Motor neuron (in vitro differentiated cells): Measurements from ENCODE around the gene MPC2. TPM values are rescaled to one million over a fixed set of nuclear protein-coding genes. Genes with fewer than 3 reads are reported as not detected.

Experiments used
- ATAC-seq, 8 experiments: fragments of 200-7000 bp; cut with Tn5 transposase; replicated peaks in 6 of 8; 2 replicates each; pipeline ENCODE4 v1.8.0; 2021; ENCODE audit warnings: mild to moderate bottlenecking in 8 of 8, moderate library complexity in 8 of 8
- H3K27ac ChIP-seq, 2 donors: fragments of 250-450 bp; sonication (Bioruptor Pico); 2 replicates each; pipeline ENCODE4 v1.9.0; 2021; ENCODE audit warnings: antibody characterized with exemption in 2 of 2, mild to moderate bottlenecking in 2 of 2, moderate library complexity in 1 of 2
- H3K4me1 ChIP-seq, 2 donors: fragments of 250-450 bp; sonication (Bioruptor Pico); replicated peaks in 1 of 2; 2 replicates each; pipeline ENCODE4 v1.6.1; 2021; ENCODE audit warnings: antibody characterized with exemption in 2 of 2, mild to moderate bottlenecking in 2 of 2, moderate library complexity in 1 of 2
- H3K4me3 ChIP-seq, 5 donors: fragments of 250-450 bp; sonication (Bioruptor Pico); 2 replicates each; pipeline ENCODE4 v1.9.0; 2021; ENCODE audit warnings: antibody characterized with exemption in 5 of 5, mild to moderate bottlenecking in 5 of 5, moderate library complexity in 4 of 5
- WGBS, 10 experiments: fragments of 450-650 bp; shearing (Covaris generic); methylation state at CpG; one replicate each; pipeline ENCODE4 v1.0.0; 2022; 5-methylcytosine and 5-hydroxymethylcytosine counted together
- in situ Hi-C, 9 experiments: fragments of 400-800 bp; cut with MboI; loops; one replicate each; pipeline ENCODE4 v1.15.0; 2021; ENCODE audit warnings: low sequenced_read_pairs in 9 of 9, low pct_unique_long_range_greater_than_20kb in 2 of 9; ENCODE audit not compliant: unreplicated experiment in 9 of 9
- total RNA-seq, 8 experiments: library from RNA; unstranded; fragments of 300-600 nt; gene quantifications; 2 replicates each; pipeline versions ENCODE4 v1.2.3 to v1.2.4, GENCODE V29; 2022

MPC2 gene
- total RNA-seq, 8 experiments from 2014 or later: 23.7 to 55.6 (median 40.6) TPM

DNA sequence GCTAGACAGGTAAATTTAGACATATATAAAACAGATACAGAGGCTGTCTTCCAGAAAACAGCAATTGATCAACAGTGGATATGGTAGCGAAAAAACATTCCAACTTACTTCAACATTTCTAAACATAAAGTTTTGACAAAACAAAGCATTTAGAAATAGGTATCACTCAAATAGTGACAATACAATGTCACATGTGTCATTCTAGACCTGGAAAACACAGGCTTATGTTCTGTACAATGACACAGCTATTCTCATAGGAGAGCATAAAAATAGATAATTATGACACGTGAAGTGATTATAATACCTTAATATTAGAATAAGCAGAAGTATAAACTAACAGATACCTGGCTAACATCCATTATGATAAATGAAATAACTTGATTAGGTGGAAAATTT, 8.4 kb downstream of the MPC2 start:
- ATAC-seq: no peak

DNA sequence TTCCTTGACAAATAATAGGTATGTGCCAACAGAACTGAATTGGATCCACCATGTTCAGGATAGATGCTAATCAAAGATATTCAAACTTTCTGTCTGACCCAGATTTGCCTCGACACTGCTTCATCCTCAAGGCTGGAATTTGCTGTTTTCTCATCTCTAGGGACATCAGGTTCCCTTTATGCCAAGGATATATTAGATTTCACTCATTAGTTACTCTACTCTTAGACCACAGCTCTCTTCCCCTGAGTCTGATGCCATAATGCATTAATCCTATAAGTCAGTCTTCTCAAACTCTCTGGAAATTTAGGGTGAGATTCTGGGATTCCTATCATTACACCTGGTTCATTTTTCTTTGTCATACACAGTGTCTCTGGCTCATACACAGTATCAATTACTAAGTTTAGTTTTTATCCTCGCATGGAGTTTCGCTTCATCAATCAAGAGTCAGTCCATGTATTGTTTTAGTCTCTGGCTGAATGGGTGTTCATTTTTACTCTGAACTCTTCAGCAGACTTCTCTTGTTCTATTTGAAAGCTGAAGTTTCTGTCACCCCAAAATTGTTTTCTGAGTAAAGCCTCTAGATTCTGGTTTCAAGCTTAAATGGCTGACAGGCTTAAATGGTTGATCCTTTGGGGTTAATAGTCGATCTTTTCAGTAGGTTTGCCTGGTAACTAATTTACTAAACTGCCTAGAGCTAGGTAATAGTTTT, 9.7 kb downstream of the MPC2 start:
- 60 to 93% (median 65%) methylated on average over 1 to 4 of the region's 4 CpGs; no CpG with 5 or more reads in 1 of the 10 experiments for WGBS, 10 experiments
- no peak overlapping the region for H3K4me3 ChIP-seq

More for the DNA sequence above, 8.4 kb downstream of the MPC2 start:
- no peaks in the 10 kb centered on the region for H3K4me1 ChIP-seq
- 89 to 100% (median 100%) methylated on average over 1 to 2 of the region's 2 CpGs for WGBS, 10 experiments
- no peak overlapping the region for H3K4me3 ChIP-seq
- in situ Hi-C loops: no loop called here
- H3K27ac ChIP-seq: no peak overlapping the region

DNA sequence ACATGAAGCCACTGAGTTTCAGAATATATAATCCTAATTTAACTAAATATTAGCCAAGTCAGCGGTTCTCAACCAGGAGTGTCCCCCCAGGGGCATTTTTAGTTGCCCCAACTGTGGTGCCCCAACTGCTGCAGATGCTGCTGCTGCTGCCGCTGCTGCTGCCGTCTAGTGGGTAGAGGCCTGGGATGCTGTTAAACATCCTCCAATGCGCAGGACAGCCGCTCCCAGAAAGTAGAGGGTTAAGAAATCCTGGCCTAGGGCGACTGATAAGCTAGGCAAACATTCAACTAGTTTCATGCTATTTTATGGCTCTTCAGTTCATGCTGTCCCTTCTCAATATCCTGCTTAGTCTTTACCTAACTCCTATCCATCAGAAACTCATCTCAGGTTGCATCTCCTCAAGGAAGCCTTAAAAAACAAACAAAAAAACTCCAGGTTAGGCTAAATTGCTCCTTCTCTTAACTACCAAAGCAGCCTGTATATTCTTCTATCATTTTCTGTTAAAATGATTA, 10.3 kb downstream of the MPC2 start:
- 17 to 100% (median 84%) methylated on average over 1 to 6 of the region's 6 CpGs; no CpG with 5 or more reads in 2 of the 10 experiments for WGBS, 10 experiments
- no peaks in the 10 kb centered on the region for H3K4me1 ChIP-seq
- H3K27ac ChIP-seq: no peak overlapping the region
- no peak overlapping the region for H3K4me3 ChIP-seq
- in situ Hi-C loops: no loop called here
- no peak for ATAC-seq

More for the DNA sequence above, 9.7 kb downstream of the MPC2 start:
- no peak for ATAC-seq
- Histone ChIP-seq H3K4me1 (no peaks in the 10 kb centered on the region), H3K27ac (no peak overlapping the region)
- in situ Hi-C loops: no loop called here

DNA sequence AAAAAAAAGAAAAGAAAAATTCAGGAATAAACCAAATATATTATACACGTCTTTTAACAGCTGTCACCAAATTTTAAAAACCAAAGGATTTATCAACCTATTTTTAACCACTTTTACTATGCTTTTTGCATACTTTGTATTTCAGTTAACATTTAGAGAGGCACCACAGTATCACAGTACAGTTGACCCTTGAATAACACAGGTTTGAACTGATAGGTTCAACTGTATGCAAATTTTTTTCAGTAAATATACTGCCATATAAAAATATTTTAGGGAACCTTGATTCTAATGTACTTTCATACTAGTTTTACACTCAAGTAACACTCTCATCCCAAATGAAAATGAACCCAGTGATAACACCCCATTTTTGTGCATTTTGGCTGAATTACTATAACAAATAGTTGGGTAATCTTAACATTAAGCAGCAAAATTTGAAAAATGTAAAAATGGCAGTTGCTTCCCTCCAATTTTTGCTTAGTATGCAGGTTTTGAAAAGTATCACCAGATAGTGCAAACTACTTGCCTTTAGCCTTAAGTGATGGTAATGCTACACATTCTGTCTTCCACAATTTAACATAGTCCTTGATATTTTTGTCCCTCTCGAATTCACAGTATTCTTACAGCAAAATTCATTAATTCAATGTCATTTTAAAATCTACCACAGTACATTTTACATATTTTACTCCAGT, 12.2 kb downstream of the MPC2 start:
- no peak for ATAC-seq
- H3K4me1 ChIP-seq: no peaks in the 10 kb centered on the region
- 67 to 100% (median 92%) methylated on average over 1 to 2 of the region's 2 CpGs for WGBS, 10 experiments
- in situ Hi-C loops: no loop called here
- no peak overlapping the region for H3K4me3 ChIP-seq
- H3K27ac ChIP-seq: no peak overlapping the region

DNA sequence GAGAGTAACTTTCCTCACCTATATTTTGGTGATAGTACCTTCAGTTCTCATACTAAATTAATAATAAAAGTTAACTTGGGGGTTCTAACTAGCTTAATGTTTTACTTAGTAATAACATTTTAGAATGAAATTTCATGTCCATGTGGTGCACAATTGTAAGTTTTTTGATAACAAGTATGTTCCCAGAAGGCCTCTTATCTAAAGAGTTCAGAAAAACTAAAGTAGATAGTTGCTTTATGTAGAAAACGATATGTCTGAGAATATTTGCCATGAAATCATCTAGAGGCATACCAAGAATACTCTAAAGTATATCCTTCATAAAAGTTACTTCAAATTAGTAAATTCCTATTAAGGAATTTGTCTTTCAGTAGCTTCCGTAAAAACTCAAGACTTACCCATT, 12.8 kb downstream of the MPC2 start:
- ATAC-seq: no peak
- Histone ChIP-seq H3K4me3 (no peak overlapping the region), H3K4me1 (no peaks in the 10 kb centered on the region), H3K27ac (no peak overlapping the region)
- WGBS, 10 experiments: 79 to 100% (median 94%) methylated on average over 1 to 2 of the region's 2 CpGs; no CpG with 5 or more reads in 1 of the 10 experiments
- in situ Hi-C loops: no loop called here

DNA sequence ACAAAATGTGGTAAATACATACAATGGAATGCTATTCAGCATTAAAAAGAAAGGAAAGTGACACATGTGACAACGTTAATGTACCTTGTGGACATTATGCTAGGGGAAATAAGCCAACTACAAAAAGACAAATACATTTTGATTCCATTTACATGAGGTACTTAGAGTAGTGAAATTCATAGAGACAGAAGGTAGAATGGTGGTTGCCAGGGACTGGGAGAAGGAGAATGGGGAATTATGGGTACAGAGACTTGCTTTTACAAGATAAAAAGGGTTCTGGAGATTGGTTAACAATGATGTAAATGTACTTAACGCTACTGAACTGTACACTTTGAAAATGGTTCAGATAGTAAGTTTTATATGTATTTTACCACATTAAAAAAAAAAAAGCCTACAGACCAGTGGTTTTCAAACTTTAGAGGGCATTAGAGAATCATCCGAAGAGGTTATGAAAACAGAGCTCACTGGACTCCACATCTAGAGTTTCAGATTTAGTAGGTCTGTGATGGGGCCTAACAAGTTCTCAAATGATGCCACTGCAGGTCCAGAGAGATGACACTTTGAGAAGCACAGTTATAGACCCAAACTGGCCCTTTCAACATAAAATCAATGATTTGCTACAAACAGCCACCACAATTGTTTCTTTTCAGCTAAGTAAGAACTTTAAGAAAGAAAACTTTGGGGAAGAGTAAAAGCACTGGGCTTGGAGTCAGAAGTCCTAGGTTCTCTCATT, 13.4 kb downstream of the MPC2 start:
- WGBS, 10 experiments: 65 to 100% (median 92%) methylated on average over 2 to 3 of the region's 3 CpGs
- in situ Hi-C loops: no loop called here
- H3K27ac ChIP-seq: no peak overlapping the region
- peak in 1 of 8 experiments; percentile 37 for ATAC-seq
- no peak overlapping the region for H3K4me3 ChIP-seq
- no peaks in the 10 kb centered on the region for H3K4me1 ChIP-seq

DNA sequence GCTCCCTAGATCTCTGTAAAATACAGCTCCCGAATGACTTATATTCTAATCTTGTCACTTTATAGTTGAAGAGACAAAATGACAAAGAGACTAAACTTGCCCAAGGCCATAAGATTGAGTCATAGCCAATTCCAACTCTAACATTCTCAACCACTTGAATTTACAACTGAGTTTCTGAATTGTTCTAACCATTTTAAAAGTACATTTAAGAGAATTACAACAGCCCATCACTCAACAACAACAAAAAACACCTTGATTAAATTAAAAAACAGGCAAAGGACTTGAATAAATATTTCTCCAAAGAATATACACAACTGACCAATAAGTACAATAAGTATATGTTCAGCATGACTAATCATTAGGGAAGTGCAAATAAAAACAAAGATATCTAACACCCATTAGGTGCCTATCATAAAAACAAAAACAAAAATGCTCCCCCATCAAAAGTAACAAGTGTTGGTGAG, 14.2 kb downstream of the MPC2 start:
- no peak overlapping the region for H3K4me3 ChIP-seq
- in situ Hi-C loops: no loop called here
- ATAC-seq: peak in 2 of 8 experiments; percentile 27 to 62
- H3K27ac ChIP-seq: no peak overlapping the region
- no peaks in the 10 kb centered on the region for H3K4me1 ChIP-seq
- 0 to 100% (median 90%) methylated on average over 1 of the region's 1 CpG; no CpG with 5 or more reads in 3 of the 10 experiments for WGBS, 10 experiments

DNA sequence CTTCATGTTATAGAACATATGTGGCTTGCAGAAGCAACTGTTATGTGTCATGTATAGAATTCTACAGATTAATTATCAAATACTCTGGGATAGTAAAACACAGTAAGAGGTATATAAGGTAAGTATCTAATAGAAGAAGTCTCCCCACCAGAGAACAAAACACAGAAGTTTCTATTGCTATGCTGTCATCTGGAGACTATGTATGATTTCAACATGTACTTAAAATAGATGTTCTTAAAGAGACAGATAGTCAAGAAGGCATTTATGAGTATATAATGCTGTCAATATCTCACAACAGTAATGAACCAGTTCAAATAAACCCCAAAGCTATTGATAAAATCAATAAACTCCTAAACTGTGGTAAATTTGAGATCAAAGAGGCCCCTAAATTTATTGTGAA, 14.8 kb downstream of the MPC2 start:
- Histone ChIP-seq H3K27ac (no peak overlapping the region), H3K4me3 (no peak overlapping the region), H3K4me1 (no peaks in the 10 kb centered on the region)
- in situ Hi-C loops: no loop called here
- ATAC-seq: peak in 1 of 8 experiments; percentile 40

DNA sequence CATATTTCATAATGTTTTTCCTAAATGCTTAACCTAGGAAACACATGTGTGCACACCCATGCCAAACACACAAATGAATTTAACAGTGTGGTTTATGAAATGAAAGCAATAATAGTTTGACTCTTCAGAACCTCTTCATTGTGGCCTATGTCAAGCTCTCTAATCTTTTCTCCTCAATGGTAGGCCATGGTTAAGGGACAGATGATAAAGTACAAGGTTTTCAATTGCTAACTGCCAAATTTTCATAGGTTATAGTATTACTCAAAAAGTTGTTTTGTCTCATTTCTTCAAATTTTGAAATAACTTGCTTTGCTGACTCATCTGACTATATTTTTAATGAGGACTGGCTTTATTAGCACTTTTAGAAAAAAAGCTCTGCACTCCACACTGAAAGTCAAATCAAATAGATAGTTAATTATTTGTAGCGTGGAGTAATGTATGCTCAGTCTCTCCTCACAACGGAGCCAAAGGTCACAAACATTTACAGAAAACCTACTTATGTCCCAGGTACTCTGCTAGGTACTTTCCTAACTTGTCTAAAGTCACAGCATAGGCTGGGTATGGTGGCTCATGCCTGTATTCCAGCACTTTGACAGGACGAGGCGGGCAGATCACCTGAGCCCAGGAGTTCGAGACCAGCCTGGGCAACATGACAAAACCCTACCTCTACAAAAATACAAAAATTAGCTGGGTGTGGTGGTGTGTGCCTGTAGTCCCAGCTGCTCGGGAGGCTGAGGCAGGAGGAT, 19.9 kb downstream of the MPC2 start:
- in situ Hi-C loops: no loop called here

DNA sequence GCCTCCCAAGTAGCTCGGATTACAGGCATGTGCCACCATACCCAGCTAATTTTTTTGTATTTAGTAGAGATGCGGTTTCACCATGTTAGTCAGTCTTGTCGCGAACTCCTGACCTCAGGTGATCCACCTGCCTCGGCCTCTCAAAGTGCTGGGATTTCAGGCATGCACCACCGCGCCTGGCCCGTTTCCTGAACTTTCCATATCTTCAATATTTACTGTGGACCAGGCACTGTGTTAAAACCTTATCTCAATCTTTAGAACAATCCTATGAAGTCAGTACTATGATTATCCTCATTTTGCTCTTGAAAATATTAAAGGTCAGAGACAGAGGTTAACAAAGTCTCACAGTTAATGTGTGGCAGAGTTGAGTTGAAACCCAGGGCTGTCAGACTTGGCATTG, 21.3 kb downstream of the MPC2 start:
- H3K4me1 ChIP-seq: no peaks in the 10 kb centered on the region
- in situ Hi-C loops: no loop called here

More for the DNA sequence above, 19.9 kb downstream of the MPC2 start:
- no peak overlapping the region for H3K27ac ChIP-seq
- H3K4me3 ChIP-seq: no peak overlapping the region
- H3K4me1 ChIP-seq: no peaks in the 10 kb centered on the region
- ATAC-seq: no peak
- WGBS, 10 experiments: 80 to 97% (median 90%) methylated on average over 2 to 6 of the region's 6 CpGs; no CpG with 5 or more reads in 1 of the 10 experiments

DNA sequence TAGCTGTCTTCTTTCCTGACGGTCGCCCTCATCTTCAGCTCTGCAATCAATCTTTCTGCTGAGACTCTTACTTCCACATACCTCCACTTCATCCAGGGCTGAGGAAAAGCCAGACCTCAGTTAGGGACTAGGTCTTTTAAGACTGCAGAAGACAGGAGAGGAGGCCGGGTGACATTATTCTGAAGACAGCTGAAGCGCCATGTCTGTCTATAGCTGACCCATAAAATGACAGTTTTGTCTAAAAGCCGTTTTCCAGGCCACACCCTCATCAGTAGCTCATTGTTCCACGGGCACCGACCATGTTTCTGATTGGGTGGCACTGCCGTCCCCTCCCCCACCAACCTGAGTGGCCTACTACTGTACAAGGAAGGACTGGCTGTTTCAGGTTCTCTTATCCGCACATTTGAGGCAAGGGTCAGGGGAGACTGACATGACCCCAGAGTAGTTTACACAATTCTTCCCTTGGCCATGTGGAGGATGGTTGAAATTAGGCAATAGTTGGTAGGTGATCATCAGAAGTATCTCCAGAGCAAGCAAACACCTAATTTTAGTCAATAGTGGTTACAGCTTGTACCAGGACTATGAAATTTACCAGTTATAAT, 22.9 kb downstream of the MPC2 start, which contains the start of gene ADCY10:
ADCY10 (minus strand) TSS at position 240 of the 602 bp plus-strand sequence. CDS start 8,994 bp downstream, outside the sequence.
- H3K27ac ChIP-seq: no peak within 1 kb of the TSS
- 80 to 98% (median 87%) methylated on average over 2 to 9 of the region's 9 CpGs; no CpG with 5 or more reads in 2 of the 10 experiments for WGBS, 10 experiments
- in situ Hi-C loops: no loop called here
- no peak within 1 kb of the TSS for H3K4me3 ChIP-seq
- no peak for ATAC-seq
- H3K4me1 ChIP-seq: no peaks in the 10 kb centered on the region

More for the DNA sequence above, 21.3 kb downstream of the MPC2 start:
- Histone ChIP-seq H3K4me3 (no peak overlapping the region), H3K27ac (no peak overlapping the region)
- WGBS, 10 experiments: 94 to 100% (median 96%) methylated on average over 4 to 8 of the region's 8 CpGs; no CpG with 5 or more reads in 1 of the 10 experiments
- no peak for ATAC-seq

DNA sequence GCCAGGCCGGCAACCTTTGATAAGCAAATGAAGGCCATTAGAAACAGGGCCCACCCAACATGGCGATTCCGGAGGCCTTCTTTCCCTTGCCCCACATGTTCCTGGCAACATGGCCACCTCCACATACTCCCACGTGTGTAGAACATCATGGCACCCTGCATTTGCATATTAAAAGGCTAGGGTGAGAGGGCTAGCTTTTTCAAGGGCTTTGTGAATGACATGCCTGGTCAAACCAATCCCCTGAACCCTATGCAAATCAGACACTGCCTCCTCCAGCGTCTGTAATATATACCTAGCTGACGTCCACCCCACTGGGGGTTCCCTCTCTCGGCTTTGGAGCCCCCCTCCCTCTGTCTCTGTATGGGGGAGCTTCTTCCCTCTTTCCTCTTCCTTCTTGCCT, 24.6 kb downstream of the MPC2 start:
- in situ Hi-C loops: no loop called here
- no peak for ATAC-seq
- H3K27ac ChIP-seq: no peak overlapping the region
- WGBS, 10 experiments: 0 to 92% (median 71%) methylated on average over 1 to 7 of the region's 7 CpGs; no CpG with 5 or more reads in 2 of the 10 experiments
- no peaks in the 10 kb centered on the region for H3K4me1 ChIP-seq
- H3K4me3 ChIP-seq: no peak overlapping the region
